GM12874 (cell line): ENCODE data around the gene RAB15.

ENCODE experiments used
- TF ChIP-seq, protein P1 (sequence below): IDR thresholded peaks from 2 replicates; pipeline ENCODE4 v1.5.1; 2011; ENCODE audit warnings: low read depth, mild to moderate bottlenecking, control low read depth, low read length, moderate library complexity; ENCODE audit not compliant: insufficient read depth

The RAB15 gene

DNA sequence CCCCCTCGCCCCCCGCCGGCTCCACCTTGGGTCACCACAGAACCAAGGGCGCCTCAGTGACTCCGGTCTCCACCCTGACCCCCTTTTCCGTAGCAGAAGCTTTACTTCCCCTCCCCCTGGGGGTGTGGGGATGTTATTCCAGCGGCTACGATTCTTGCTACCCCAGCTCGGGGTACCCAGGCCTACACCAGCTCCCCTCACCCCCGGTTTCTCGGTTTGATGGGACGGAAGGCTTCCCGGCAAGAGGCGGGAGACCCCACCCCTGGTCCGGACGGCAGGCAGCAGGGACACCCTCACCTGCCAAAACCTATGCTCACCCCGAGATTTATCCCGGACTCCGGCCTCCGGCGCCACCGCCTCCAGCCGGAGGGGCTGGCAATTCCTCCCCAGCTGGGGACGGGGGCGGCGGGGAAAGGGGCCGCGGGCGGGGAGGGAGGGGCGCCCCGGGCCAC, 619 bp downstream of the RAB15 start:
- TF ChIP-seq, protein P1, sequence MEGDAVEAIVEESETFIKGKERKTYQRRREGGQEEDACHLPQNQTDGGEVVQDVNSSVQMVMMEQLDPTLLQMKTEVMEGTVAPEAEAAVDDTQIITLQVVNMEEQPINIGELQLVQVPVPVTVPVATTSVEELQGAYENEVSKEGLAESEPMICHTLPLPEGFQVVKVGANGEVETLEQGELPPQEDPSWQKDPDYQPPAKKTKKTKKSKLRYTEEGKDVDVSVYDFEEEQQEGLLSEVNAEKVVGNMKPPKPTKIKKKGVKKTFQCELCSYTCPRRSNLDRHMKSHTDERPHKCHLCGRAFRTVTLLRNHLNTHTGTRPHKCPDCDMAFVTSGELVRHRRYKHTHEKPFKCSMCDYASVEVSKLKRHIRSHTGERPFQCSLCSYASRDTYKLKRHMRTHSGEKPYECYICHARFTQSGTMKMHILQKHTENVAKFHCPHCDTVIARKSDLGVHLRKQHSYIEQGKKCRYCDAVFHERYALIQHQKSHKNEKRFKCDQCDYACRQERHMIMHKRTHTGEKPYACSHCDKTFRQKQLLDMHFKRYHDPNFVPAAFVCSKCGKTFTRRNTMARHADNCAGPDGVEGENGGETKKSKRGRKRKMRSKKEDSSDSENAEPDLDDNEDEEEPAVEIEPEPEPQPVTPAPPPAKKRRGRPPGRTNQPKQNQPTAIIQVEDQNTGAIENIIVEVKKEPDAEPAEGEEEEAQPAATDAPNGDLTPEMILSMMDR, result no peak

- TF ChIP-seq, protein P1, result no peak
Observed at GRCh38 chr14:64970776-64971477, 1.2 kb downstream of the RAB15 start.

GRCh38 chr14:64970041-64970440, 2.1 kb downstream of the RAB15 start:
- TF ChIP-seq, protein P1, result no peak

DNA sequence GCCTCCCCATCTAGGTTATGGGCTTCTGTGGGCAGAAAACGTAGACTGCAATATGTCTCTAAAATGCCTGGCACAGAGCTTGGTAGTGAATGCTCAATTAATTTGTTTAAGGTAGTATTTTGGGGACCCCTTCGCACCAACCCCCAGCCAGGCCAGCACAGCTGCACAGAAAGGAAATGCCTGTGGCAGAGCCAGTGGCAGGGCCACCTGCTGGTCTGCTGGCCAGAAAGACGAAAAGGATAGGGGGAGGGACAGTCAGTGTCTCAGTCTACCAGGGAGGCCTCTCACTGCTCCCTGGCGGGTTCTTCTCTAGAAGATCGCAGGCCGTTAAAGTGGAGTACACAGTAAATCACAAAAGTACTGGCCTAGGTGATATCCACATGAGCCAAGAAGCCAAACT, 3.5 kb downstream of the RAB15 start:
- TF ChIP-seq, protein P1, result no peak

- TF ChIP-seq, protein P1, result no peak
Observed at GRCh38 chr14:64968167-64968566, 4.0 kb downstream of the RAB15 start.

DNA sequence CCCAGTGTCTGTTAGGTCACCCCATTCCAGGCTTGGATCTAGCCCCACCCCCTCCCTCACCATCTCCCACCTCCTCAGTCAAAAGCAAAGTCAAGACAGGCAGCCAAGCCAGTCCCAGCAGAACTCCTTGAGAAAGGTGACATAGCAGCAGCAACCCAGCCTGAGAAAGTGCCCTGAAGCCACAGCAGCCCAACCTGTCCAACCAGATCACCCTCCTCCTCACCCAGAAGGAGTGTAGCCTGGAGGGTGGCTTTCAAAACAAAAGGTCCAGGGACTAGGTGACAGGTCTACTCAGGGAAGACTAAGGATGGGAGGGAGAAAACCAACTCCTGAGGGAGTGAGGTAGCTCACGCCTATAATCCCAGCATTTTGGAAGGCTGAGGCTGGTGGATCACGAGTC, 5.2 kb downstream of the RAB15 start:
- TF ChIP-seq, protein P1, result no peak

DNA sequence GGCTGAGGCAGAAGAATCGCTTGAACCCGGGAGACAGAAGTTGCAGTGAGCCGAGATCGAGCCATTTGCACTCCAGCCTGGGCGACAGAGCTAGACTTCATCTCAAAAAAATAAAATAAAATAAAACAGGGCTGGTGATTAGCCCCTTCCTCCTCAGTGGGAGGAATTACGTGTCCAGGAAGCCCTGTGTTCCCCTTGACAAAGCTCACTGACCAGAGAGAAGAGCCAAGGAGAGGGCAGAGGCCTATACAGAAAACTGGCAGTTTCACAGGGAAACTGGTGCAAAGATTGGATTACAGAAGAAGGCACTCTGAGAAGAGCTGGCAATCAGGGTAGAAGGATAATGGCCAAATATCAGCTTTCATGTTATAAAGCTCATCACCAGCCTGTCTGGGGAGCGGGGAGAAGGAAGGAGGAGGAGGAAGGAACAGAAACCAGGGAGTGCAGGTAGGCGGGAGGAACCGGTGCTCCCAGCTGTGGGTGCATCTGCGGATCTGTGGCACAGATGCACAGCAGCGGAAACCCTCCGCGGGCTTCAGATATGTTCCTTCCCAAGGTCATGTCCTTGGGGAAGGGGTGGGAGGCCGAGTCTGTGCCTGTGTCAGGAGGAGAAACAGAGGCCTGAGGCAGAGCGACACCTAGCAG, 6.7 kb downstream of the RAB15 start:
- TF ChIP-seq, protein P1, result no peak
